ENCODE data around the gene FMNL2. TPM values are rescaled to one million over a fixed set of nuclear protein-coding genes. Genes with fewer than 3 reads are reported as not detected.

The FMNL2 gene
- total RNA-seq, 1 experiment from 2014 or later = 33.6 TPM

GRCh38 chr2:152449578-152449977, 114.6 kb downstream of the FMNL2 start:
- H3K9me3 ChIP-seq (ENCODE audit: control insufficient read depth, low read depth, low read length) = no peaks in the 10 kb centered on the region
- H3K23ac ChIP-seq (ENCODE audit: insufficient read length, low read depth, low read length) = no peak overlapping the region
- no peak overlapping the region for H3K9ac ChIP-seq (ENCODE audit: extremely low read depth, insufficient read length, low read length)
- no peaks in the 10 kb centered on the region for H4K20me1 ChIP-seq (ENCODE audit: control insufficient read depth, insufficient read depth, insufficient read length)
- peaks cover 19% of the 10 kb centered on the region for H3K4me1 ChIP-seq (ENCODE audit: insufficient read depth, low read length)
- Mint-ChIP-seq H3K9me3 (no peaks in the 10 kb centered on the region), H3K27me3 (ENCODE audit: low read depth) (no peaks in the 10 kb centered on the region), H3K4me3 (no peak overlapping the region), H3K36me3 (ENCODE audit: insufficient read depth in 1 of 3, low read depth in 3 of 3) (peaks cover 0 to 4% (median 0%) of the 10 kb centered on the region in 3 experiments; a peak in 2 of 7 replicates), H3K27ac (peak overlapping the region in 2 of 3 experiments; percentile 0 to 5; a peak in 3 of 7 replicates), H3K4me1 (peaks cover 71 to 76% of the 10 kb centered on the region in 2 experiments)
- no peak overlapping the region for H3K4ac ChIP-seq (ENCODE audit: low read depth, low read length)
- H3K4me2 ChIP-seq (ENCODE audit: insufficient read depth, insufficient read length, low read length) = no peak overlapping the region
- no peak overlapping the region for H3K56ac ChIP-seq (ENCODE audit: insufficient read length, low read depth, low read length)
- H3K18ac ChIP-seq (ENCODE audit: insufficient read length, low read depth, low read length) = no peak overlapping the region
- H2AK5ac ChIP-seq (ENCODE audit: insufficient read length, low read length) = no peak overlapping the region
- H3K27me3 ChIP-seq (ENCODE audit: insufficient read depth, low read length) = no peaks in the 10 kb centered on the region
- no peak overlapping the region for H2BK20ac ChIP-seq (ENCODE audit: low read depth, low read length, poor library complexity, severe bottlenecking)
- H3K23me2 ChIP-seq (ENCODE audit: insufficient read length, low read depth, low read length, poor library complexity, severe bottlenecking) = no peaks in the 10 kb centered on the region
- no peak overlapping the region for H3T11ph ChIP-seq (ENCODE audit: low read length)
- H3K79me2 ChIP-seq (ENCODE audit: insufficient read depth, low read length) = peaks cover 3% of the 10 kb centered on the region; the same call in 1 of the 2 replicates
- TF ChIP-seq CTCF (conservative IDR thresholded peaks at IDR 0.05) = no peak
- no peak overlapping the region for H2BK15ac ChIP-seq (ENCODE audit: low read depth, low read length)
- H3K27ac ChIP-seq (ENCODE audit: insufficient read length, low read depth, low read length) = no peak overlapping the region
- H2AFZ ChIP-seq (ENCODE audit: low read length) = no peak overlapping the region
- DNase-seq = no peak
- no peak overlapping the region for H4K5ac ChIP-seq (ENCODE audit: insufficient read length, low read depth, low read length)
- peaks cover 2% of the 10 kb centered on the region for H3K79me1 ChIP-seq (ENCODE audit: insufficient read depth, low read depth, low read length, poor library complexity, severe bottlenecking)
- no peak overlapping the region for H2BK12ac ChIP-seq (ENCODE audit: insufficient read length, low read depth, low read length)
- no peak overlapping the region for H4K91ac ChIP-seq (ENCODE audit: insufficient read length, low read depth, low read length)
- H2BK120ac ChIP-seq (ENCODE audit: low read depth, low read length, poor library complexity, severe bottlenecking) = no peak overlapping the region
- H4K8ac ChIP-seq (replicated peaks; ENCODE audit: insufficient read length, low read depth, low read length) = no peak overlapping the region
- no CpG with 5 or more reads among the region's 3 CpGs for WGBS (ENCODE audit: extremely low coverage, insufficient read length, low lambda C conversion rate)
- no peak overlapping the region for H3K14ac ChIP-seq (ENCODE audit: insufficient read depth, low read length)
- H2BK5ac ChIP-seq (ENCODE audit: insufficient read length, low read length) = no peak overlapping the region

Data from H9 (cell line).